Lung microvascular endothelial cell (primary cell): ENCODE data around the gene ZNF736. TPM values are rescaled to one million over a fixed set of nuclear protein-coding genes. Genes with fewer than 3 reads are reported as not detected.

Source experiments
- total RNA-seq: library from RNA; depleted of rRNA; stranded (reverse); fragments of >200 nt; gene quantifications from 2 replicates; pipeline ENCODE4 v1.2.1, GENCODE V29; 2014

ZNF736 gene
- total RNA-seq, 1 donor from 2014 or later: 8.3 TPM

Other genes with a start within 250 kb of the ZNF736 start
- gene ZNF735, start 106.8 kb upstream of the ZNF736 start, total RNA-seq: not detected in 2 replicates
- not detected in 2 replicates for gene ZNF679, start 85.5 kb upstream of the ZNF736 start, total RNA-seq
- gene ZNF680, start 249.1 kb downstream of the ZNF736 start, total RNA-seq: 5.9 and 13.5 TPM in 2 replicates